HG03196 (cell line): ENCODE data around the gene SIRPB2.
A peak's percentile ranks its signal among the peaks of the same experiment; 100 is the strongest.

Experiments used
- ATAC-seq: cut with Tn5 transposase; IDR thresholded peaks from one replicate; pipeline ENCODE4 v1.9.1; 2021; ENCODE audit not compliant: unreplicated experiment

Gene SIRPB2

DNA sequence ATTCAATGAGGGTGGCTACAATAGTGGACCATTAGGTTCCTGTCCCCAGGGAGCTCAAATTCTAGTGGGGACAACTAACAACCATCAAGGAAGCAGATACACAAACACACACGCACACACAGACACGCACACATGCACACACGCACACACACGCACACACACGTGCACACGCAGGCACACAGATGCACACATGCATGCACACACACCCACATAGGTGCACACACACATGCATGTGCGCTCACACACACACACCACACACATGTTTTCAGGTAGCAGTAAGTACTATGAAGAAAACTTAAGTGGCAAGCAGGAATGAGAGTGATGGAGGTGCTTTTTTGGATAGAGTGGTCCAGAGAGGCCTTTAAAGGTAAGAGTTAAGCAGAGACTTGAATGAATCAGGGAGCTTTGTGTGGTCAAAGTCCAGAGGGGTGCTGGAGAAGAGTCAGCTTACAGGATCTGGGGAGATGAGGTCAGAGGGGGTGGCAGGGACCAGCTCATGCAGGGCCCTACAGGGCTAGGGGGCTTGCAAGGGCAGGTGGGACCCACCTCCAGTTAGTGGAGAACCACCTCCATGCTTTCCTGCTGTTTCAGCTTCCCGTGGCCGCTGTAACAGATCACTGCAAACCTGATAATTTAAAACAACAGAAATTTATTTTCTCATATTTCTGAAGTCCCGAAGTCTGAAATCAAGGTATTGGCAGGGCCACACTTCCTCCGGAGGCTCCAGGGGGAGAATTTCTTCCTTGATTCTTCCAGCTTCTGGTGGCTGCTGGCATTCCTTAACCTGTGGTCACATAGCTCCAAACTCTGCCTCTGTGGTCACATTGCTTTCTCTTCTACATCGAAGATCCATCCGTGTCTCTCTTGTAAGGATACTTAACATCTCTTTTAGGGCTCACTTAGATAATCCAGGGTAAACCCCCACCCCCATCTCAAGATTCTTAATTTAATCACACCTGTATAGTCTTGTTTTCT, 17.7 kb downstream of the SIRPB2 start:
- ATAC-seq = no peak

DNA sequence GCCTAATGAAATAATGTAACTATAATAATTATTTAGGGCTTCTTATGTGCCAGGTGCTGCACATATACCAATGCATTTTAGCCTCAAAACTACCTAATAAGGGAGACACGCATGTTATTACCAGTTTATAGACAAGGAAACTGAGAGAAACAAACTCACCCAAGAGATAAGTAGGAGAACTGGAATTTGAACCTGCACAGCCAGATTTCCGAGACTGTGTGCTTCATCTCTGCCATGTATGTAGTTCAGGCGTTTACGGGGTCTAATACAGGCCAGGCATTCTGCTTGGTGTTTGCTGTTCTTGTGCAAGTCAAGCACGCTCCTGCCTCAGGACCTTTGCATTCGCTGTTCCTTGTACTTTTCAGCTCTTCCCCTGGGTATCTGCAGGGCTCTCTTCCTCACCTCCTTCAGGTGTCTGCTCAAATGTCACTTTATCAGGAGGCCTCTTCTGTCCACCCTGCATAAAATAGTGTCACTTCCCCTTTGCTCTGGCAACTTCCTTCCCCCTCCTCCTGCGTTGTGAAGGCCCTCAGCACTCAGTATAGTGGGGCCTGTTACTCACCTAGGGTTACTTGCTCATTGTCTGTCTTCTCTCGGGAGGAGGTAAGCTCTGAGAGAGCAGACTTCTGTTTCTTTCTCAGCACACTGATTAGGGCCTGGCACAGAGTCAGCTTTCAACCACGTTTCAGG, 18.5 kb downstream of the SIRPB2 start:
- no peak for ATAC-seq

DNA sequence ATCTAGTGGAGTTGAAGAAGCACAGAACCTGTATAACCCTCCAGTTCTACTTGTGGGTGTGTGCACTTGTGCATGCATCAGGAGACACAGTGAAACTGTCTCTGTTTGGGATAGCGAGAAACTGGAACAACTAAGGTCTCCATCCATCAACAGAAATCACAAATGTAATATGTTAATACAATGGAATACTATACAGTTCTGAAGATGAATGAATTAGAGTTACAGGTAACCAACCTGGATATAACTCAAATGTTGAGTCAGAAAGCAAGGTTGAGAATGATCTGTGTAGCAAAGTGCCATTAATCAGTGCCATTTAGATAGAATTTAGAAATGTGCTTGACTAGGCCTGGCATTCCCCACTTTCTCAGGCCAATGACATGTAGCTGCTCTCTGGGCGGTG, 20.0 kb downstream of the SIRPB2 start:
- ATAC-seq = no peak

DNA sequence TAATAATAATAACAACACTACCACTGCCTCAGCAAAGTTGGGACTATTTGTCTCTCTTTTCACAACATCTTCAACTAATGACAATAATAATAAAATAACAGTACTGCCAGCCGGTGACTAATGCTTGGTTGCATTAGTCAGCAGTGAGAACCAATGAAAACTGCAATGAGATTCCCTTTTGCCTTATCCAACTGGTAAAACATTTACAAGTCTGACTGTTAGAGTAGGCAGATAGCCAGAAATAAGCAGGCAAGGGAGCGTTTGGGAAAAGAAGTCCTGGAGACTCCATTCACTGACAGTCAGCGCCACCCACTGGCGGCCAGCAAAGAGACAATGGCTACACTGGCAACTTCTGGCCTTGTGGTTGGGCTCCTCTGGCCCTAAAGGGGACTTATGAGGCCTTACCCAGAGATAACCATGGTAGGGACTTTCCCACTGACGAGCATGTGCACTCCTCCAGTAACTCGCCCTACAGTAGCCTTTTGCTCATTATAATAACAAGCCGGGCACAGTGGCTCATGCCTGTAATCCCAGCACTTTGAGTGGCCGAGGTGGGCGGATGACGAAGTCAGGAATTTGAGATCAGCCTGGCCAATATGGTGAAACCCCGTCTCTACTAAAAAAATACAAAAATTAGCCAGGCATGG, 21.2 kb downstream of the SIRPB2 start:
- ATAC-seq = no peak

DNA sequence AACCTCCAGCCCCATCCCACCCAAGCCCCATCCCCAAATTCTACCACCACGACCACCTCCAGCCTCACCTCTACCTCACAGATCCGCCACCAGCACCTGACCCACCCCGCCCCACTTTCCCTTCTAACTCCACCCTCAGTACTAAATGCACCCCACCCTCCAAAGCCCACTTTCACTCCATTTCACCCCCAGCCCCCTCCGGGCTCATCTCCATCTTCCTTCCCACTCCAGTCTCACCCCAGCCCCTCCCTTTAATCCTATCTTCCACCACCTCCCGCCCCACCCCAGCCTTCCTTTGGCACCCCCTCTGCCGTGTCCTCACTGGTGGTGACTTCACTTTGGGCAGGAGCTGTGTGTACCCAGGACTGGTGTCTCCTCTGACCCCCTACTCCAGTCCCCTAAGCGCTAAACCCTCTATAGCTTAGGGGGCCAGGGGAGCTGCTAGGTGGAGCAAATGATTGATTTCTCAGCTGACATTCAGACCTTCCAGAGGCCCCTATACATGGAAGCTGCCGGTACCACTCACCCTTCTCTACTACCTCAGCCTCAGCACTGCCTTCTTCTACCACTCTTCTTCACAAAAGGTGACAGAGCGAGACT, 21.8 kb downstream of the SIRPB2 start:
- no peak for ATAC-seq

DNA sequence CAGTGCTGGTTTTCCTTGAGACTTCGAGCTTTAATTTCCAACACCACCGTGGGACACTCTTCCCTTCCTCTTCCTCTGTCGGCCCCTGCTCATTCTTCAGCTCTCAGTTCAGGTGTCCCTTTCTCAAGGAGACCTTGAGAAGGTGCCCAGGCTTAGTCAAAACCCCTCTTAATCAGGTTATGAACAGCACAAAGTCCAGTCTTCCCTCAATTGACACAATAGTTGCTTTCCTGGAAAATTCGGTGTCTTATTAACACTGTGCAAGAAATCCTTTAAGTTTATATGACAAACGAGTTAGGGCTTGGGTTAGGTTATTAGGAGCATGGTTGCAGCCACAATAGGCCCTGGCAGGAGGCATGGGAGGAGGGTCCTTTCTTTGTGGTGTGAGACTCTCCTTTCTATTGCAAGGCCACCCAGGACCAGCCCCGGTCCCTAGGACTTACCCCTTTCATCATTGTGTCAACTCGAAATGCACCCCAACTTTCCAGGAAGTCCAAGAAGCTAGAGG, 23.0 kb downstream of the SIRPB2 start:
- no peak for ATAC-seq

DNA sequence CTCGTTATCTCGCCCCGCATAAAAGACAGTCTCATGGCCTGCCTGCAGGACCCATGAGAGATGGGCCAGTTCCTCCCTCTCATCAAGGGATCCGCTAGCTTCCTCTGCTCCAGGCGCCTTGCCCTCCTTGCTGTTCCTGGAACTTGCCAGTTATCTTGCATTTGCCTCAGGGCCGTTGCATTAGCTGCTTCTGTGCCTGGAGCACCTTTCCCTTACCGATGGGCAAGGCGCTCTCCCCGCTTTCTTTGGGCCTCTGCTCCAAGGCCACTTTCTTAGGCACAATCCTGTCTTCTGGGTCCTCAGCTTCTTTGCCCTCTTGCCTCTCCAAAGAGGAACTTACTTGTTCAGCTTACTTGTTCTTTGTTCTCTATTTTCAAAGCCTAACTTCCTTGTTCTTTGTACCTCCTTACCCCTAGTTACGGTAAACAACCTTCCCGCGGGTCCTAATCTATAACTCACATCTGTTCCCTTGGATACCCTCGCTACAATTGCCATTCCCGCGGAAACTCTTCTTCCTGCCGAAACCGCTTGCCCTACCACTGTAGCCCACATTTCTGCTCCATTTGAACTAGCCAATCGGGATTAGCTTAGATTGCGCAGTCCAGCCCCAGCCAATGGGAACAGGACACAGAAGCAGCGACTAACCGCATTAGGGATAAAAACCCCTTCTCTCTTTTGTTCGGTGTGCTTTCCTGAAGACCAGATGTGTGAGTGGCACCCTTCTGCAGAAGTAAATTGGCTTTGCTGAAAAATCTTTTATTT, 23.7 kb downstream of the SIRPB2 start:
- ATAC-seq = peak; percentile 4

DNA sequence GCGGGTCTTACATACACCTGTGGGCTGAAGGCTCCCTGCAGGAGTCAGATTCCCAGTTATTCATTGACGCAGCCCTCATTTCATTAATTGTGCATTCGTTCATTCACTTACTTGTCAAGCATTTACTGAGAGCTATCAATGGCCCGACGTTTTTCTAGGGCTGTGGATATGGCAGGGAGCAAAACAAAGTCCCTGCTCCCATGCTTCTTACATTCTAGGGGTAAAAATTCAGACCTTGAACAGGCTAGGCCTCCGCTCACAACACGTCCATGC, 24.2 kb downstream of the SIRPB2 start:
- ATAC-seq = no peak

DNA sequence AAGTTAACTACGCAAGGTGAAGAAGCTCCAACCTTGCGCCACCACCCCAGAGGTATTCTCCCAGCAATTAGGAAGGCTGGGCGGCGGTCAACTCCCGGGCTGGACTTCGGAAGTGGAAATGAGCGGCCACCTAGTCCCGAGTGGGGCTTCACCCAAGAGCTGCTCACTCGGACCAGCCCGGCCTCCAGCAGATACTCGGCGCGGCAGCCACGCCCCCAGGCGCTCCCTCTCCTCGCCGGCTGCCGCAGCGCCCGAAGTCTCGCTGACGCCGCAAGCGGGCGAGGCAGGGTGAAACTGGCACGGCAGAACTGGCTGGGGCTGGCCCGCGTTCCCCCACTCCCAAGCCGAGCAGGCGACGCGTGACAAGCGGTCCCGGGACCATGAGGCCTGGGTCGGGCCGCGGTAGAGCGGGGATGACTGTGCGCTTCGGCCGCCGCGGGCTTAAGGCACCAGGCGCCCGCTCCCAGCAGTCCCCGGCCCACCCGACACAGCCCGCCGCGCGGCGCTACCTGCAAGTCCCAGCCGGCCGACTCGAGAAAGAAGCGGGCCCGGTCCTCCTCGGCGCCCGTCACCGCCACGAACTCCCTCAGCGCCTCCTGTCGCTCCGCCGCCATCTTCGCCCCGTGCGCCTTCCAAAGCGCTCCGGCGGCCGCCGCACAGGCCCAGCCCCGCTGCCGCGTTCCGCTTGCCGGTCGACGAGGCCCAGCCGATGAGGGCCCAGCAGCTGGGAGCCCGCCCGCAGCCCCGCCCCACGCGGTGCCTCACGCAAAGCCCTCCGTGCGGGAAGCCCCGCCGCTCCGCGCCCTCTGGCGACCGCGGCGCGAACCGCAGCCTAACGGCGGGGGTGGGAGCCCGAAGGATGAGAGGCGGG, 24.8 kb downstream of the SIRPB2 start, which contains the start of gene NSFL1C:
TSS of gene NSFL1C (minus strand) at position 639 of the 871 bp plus-strand sequence. CDS start at position 614, 25 bp downstream.
- peak; percentile 79 for ATAC-seq

DNA sequence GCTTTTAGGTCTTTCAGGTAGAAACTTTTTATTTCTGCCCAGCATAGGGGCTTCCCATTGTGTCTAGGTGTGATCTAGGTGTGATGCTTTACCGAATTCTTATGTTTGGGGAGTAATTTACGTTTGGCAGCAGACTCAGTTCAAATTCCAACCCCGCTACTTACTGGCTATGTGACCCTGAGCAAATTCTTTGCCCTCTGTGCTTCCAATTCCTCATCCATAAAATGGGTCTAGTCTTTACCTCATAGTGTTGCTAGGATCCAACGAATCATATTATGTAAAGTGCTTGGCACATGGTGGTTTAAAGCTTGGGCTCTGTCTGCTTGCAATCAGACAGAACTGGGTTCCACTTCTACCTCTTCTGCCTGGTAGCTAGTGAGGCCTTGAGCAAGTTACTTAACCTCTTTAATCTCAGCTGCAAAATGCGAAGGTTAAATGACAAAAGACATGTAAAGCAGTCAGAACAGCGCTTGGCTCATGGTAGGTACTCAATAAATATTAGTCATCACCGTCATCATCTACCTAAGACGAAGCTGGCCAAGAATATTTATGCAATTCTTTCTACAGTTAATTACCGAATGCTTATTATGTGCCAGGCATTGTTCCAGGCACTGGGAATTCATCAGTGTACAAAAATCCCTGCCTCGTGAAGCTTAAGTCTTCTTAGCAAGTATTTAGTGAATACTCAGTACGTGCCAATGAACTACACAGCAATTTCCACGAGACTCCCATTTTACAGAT, 25.6 kb downstream of the SIRPB2 start:
- ATAC-seq = no peak

DNA sequence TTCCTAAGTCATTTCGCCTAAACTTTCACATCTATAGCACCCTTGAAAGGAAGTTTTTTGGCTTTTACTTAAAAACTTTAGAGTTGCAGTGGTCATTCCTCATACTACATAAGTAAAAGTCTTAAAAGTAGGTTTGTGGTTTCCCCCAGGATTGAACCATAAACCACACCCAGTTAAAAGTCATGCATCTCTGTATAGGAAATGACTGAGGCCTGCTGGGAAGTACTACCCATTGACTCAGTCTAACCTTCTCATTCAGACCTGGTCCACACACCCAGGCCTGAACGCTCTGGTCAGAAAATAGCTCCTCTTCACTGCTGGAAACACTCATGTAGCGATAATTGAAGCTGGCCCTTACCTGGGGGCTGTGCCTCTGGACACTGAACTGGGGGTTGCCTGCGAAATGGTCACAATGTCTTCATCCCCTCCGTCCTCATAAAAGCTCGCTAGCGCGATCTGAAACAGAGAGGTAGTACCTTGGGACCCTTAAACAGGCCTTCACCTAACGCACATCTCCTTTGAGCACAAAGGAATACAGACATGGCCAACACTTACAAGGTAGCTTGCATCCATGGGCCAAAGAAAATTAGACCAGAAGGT, 27.1 kb downstream of the SIRPB2 start:
- no peak for ATAC-seq

DNA sequence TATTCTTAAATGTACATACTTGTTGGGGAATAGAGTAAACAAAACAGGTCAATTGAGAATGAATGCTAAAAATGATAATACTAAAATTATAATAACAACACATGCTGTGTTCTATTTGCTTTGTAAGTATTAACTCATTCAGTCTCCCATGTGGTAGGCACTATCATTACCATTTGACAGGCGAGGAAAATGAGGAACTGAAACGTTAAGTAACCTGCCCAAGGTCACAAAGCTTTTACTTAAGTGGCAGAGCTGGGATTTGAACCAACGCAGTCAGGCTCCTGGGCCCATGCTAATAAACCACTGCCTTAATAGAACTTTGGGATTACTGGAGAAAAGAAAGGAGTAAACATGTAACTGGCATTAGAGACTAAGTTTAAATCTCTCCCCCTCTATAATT, 28.4 kb downstream of the SIRPB2 start:
- ATAC-seq = no peak

DNA sequence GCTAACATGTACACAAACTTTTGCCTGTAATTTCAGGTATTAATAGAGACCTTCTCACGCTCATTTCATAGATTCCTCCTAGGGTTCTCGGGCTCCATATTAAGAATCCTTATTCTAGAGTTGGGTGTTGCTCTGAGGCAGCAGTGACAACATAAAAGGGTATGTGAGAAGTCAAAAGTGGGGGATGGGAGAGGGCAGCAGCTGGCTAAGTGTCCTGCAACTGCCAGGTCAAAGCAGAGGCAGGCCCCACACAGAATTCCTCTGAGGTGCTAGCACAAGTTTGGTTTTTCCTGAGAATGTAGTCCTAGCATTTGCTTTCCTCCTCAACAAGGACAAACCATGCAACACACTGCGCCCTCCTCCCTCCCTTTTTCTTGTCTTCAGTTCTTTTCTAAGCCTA, 29.2 kb downstream of the SIRPB2 start:
- ATAC-seq = no peak

DNA sequence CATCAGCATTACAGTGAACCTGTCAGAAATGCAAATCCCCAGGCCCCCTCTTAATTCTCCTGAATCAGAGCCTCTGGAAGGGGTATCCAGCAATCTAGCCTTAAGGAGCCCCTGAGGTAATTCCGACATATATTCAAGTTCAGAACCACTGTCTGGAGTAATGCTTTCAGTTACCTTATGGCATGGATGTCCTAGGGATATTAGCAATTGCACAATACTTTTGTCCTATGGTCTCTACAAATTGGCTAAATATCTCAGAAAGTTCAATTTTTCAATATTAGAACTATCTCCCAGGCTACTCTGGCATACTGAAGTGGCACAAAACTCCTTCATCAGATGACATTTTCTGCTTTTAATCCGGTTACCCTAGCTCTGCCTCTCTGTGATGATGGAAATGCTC, 30.9 kb downstream of the SIRPB2 start:
- no peak for ATAC-seq

DNA sequence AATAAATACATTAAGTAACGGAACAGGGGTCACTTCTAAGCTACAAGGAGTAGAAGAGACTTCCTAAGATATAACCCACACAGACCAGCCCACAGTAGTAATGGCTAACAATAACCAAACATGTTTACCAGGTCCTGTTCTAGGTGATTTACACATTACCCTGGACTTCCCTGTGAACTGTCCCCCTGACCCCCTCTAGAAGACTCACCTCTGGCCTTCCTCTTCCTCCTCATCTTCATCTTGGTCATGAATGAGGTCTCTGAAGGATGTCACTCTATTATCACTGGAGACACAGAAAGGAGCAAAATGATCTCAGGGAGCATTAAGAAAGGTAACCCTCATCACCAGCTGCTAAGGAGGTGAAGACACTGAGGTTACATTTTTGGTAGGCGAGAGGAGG, 33.2 kb downstream of the SIRPB2 start:
- ATAC-seq = no peak

DNA sequence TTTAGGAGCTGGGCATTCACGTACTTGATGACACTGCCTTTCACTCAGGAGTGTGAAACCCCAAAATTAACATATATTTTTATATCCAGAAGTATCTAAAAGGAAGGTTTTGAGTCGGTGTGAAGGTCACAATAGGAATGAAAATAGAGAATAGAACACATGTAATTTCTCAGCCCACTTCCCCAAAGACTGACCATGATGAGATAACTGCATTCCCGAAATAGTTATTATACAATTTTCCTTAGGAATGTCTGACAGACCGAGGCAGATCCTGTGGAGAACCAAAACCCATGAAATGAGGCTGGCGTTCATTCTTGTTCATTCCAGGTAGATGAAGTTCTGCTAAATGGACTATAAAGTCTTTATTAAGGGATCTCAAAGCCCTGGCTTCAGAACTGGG, 34.9 kb downstream of the SIRPB2 start:
- ATAC-seq = no peak

DNA sequence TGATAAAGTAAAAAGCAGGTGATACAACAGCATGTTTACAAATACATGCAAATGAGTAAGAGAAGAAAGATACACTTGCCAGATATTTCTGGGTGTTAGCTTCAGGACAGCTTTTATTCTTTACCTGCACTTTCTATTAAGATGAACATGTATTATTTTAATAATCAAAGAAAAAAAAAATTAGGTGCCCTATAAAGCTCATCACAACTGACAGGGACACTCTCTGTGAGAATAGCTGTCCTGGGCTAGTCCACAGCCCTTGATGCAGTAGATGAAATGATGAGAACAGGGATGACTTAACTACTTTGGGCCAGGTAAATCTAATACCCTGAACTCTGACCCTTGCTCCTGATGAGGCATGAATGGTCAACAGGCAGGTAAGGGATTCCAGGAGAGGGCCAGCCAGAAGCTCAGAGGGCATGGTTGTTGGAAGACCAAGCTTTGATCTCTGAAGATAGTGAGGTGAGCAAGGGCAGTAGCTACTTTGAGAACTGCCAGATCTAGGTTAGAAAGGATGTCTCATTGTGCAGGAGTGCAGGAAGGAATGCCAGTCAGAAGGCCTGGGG, 40.2 kb downstream of the SIRPB2 start:
- no peak for ATAC-seq

DNA sequence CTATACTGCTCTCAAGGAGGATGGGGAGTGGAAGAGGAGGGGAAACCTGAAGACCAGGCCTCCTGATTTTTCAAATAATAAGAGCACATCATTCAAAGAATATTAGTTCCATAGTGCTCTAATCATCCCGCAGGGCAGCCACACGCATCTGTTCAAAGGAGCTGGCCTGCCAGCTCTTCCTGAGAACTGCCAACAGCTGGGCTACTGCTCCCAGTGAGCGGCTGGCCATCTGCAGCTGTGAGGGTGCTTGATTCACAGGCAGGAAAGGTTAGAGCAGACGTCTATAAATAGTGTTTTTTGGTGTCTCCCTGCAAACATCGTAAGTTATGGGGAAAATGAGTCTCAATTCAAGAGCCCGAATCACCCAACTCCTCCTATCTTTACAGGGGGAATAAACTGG, 41.9 kb downstream of the SIRPB2 start:
- ATAC-seq = no peak
